Astrocyte (in vitro differentiated cells and primary cell): ENCODE results near the gene LRRC74A.

ENCODE experiments used
- CTCF ChIP-seq: IDR thresholded peaks from 2 replicates; pipeline ENCODE4 v1.5.1; 2011; ENCODE audit warnings: low read depth, mild to moderate bottlenecking, inconsistent platforms, low read length, moderate library complexity; ENCODE audit not compliant: insufficient read depth
- EZH2 ChIP-seq: IDR thresholded peaks from 2 replicates; pipeline ENCODE4 v1.6.1; 2012; ENCODE audit warnings: mild to moderate bottlenecking, low read length, inconsistent platforms; ENCODE audit not compliant: insufficient read depth

GRCh38 chr14:76808011-76808410 is 18.2 kb upstream of the LRRC74A start:
- TF ChIP-seq CTCF (no peak), EZH2 (no peak)
